Measurements from ENCODE around the gene MYO1D.

DNA sequence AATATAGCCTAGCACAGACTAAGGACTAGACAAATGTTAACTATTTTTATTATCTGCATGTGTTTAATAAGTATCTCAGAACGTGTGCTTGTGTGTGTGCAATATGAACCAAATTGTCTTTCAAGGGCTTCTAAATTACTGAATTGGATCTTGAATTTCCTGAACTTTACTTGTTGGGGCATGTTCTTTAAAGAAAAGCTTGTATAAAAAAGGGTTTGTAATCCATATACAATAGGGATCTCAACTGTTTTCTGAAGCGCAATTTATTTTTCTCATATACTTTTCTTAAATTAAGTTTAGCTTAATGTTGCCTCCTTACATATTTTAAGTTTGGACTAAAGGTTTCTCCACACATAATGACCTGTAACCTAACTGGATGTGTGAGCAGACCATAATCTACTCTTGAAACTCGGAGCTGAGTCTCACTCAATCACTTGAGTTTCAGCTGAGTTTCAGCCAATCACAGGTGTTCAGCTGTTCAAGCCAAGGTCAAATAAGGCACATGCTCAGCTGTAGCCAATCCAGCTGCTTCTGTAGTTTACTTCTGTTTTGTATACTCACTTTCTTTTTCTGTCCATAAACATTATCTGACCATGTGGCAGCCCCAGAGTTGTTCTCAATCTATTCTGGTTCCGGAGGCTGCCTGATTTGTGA, 317.8 kb downstream of the MYO1D start:
- TF ChIP-seq, protein P1, sequence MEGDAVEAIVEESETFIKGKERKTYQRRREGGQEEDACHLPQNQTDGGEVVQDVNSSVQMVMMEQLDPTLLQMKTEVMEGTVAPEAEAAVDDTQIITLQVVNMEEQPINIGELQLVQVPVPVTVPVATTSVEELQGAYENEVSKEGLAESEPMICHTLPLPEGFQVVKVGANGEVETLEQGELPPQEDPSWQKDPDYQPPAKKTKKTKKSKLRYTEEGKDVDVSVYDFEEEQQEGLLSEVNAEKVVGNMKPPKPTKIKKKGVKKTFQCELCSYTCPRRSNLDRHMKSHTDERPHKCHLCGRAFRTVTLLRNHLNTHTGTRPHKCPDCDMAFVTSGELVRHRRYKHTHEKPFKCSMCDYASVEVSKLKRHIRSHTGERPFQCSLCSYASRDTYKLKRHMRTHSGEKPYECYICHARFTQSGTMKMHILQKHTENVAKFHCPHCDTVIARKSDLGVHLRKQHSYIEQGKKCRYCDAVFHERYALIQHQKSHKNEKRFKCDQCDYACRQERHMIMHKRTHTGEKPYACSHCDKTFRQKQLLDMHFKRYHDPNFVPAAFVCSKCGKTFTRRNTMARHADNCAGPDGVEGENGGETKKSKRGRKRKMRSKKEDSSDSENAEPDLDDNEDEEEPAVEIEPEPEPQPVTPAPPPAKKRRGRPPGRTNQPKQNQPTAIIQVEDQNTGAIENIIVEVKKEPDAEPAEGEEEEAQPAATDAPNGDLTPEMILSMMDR (conservative IDR thresholded peaks at IDR 0.05; ENCODE audit: low read depth, low read length), result no peak
- no peak for TF ChIP-seq EZH2 (IDR thresholded peaks at IDR 0.05; ENCODE audit: low read length, unreplicated experiment)
